Measurements from ENCODE around the gene TTYH1.

The TTYH1 gene

DNA sequence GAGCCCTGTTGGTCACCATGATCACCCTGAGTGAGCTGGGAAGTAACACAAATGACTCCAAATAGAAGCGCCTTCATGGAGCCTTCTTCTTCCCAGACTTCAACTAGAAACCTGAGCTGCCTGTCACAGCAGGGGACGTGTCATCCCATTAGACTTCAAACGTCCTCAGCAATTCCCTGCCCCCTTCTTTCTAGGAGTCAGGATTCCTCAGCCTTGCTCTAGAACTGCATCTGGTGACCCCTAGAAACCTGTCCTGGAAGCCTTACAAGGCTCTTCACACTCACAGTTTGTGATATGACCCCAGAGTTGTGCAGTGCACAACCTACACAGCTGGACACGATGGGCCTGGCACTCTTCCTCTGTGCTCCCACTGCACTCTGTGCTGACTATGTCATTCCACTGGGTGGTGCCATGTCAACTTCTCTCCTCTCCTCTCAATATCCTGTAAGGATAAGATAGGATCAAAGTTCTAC, 23.6 kb upstream of the TTYH1 start:
- Histone ChIP-seq H2AFZ (ENCODE audit: low read depth, low read length) (no peak overlapping the region), H3K4me1 (ENCODE audit: low read length) (peaks cover 23% of the 10 kb centered on the region), H3K9ac (ENCODE audit: low read length) (no peak overlapping the region), H4K20me1 (ENCODE audit: insufficient read depth, low read length) (no peaks in the 10 kb centered on the region), H3K79me2 (ENCODE audit: low read length) (no peaks in the 10 kb centered on the region), H3K27ac (ENCODE audit: low read length) (no peak overlapping the region), H3K9me3 (ENCODE audit: insufficient read depth, low read length) (no peaks in the 10 kb centered on the region), H3K4me3 (ENCODE audit: low read length) (no peak overlapping the region), H3K36me3 (replicated peaks; ENCODE audit: low read depth, low read length) (no peaks in the 10 kb centered on the region), H3K4me2 (ENCODE audit: low read length) (no peak overlapping the region), H3K27me3 (ENCODE audit: low read depth, low read length) (peaks cover 44% of the 10 kb centered on the region)
- TF ChIP-seq CTCF (IDR thresholded peaks at IDR 0.05; ENCODE audit: low read depth, low read length) (no peak), EZH2phosphoT487 (IDR thresholded peaks at IDR 0.05; ENCODE audit: low read depth) (no peak)

GRCh38 chr19:54392105-54392504, 23.2 kb upstream of the TTYH1 start:
- Histone ChIP-seq H4K20me1 (ENCODE audit: insufficient read depth, low read length) (no peaks in the 10 kb centered on the region), H3K4me3 (ENCODE audit: low read length) (no peak overlapping the region), H3K9me3 (ENCODE audit: insufficient read depth, low read length) (no peaks in the 10 kb centered on the region), H2AFZ (ENCODE audit: low read depth, low read length) (no peak overlapping the region), H3K4me2 (ENCODE audit: low read length) (no peak overlapping the region), H3K27me3 (ENCODE audit: low read depth, low read length) (peaks cover 42% of the 10 kb centered on the region), H3K9ac (ENCODE audit: low read length) (no peak overlapping the region), H3K4me1 (ENCODE audit: low read length) (peaks cover 23% of the 10 kb centered on the region), H3K79me2 (ENCODE audit: low read length) (no peaks in the 10 kb centered on the region), H3K36me3 (replicated peaks; ENCODE audit: low read depth, low read length) (no peaks in the 10 kb centered on the region), H3K27ac (ENCODE audit: low read length) (no peak overlapping the region)
- TF ChIP-seq CTCF (IDR thresholded peaks at IDR 0.05; ENCODE audit: low read depth, low read length) = no peak
- TF ChIP-seq EZH2phosphoT487 (IDR thresholded peaks at IDR 0.05; ENCODE audit: low read depth) = no peak

DNA sequence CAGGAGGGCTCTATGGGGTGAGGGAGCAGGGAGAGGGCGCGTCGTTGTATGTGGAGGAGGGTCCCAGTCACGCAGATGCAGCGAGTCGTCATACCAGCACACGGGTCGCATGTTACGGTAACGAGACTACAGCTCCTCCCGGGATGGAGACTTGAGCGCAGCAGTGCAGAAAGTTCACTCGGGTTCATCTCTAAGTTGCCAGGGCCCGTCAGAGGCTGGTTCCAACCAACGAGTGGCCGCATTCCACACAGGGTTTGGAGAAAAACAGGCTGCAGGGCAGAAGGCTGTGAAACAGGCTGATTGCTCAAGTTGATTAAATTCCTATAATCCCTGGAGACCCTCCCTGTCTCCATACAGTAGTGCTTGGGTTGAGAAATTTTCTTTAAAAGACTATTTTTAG, 21.9 kb upstream of the TTYH1 start:
- Histone ChIP-seq H2AFZ (ENCODE audit: low read depth, low read length) (no peak overlapping the region), H3K4me2 (ENCODE audit: low read length) (no peak overlapping the region), H3K79me2 (ENCODE audit: low read length) (no peaks in the 10 kb centered on the region), H4K20me1 (ENCODE audit: insufficient read depth, low read length) (no peaks in the 10 kb centered on the region), H3K4me1 (ENCODE audit: low read length) (peaks cover 13% of the 10 kb centered on the region), H3K9me3 (ENCODE audit: insufficient read depth, low read length) (no peaks in the 10 kb centered on the region), H3K9ac (ENCODE audit: low read length) (no peak overlapping the region), H3K27ac (ENCODE audit: low read length) (no peak overlapping the region), H3K4me3 (ENCODE audit: low read length) (no peak overlapping the region), H3K36me3 (replicated peaks; ENCODE audit: low read depth, low read length) (no peaks in the 10 kb centered on the region), H3K27me3 (ENCODE audit: low read depth, low read length) (peaks cover 29% of the 10 kb centered on the region)
- TF ChIP-seq EZH2phosphoT487 (IDR thresholded peaks at IDR 0.05; ENCODE audit: low read depth) (no peak), CTCF (IDR thresholded peaks at IDR 0.05; ENCODE audit: low read depth, low read length) (no peak)

GRCh38 chr19:54395685-54396084, 19.6 kb upstream of the TTYH1 start:
- Histone ChIP-seq H2AFZ (ENCODE audit: low read depth, low read length) (no peak overlapping the region), H4K20me1 (ENCODE audit: insufficient read depth, low read length) (no peaks in the 10 kb centered on the region), H3K27ac (ENCODE audit: low read length) (no peak overlapping the region), H3K4me2 (ENCODE audit: low read length) (no peak overlapping the region), H3K79me2 (ENCODE audit: low read length) (no peaks in the 10 kb centered on the region), H3K9ac (ENCODE audit: low read length) (no peak overlapping the region), H3K4me3 (ENCODE audit: low read length) (no peak overlapping the region), H3K27me3 (ENCODE audit: low read depth, low read length) (peaks cover 22% of the 10 kb centered on the region), H3K9me3 (ENCODE audit: insufficient read depth, low read length) (no peaks in the 10 kb centered on the region), H3K36me3 (replicated peaks; ENCODE audit: low read depth, low read length) (no peaks in the 10 kb centered on the region), H3K4me1 (ENCODE audit: low read length) (0 out of 2 replicates have a peak, but pooled peaks cover 3% of the 10 kb centered on the region)
- no peak for TF ChIP-seq CTCF (IDR thresholded peaks at IDR 0.05; ENCODE audit: low read depth, low read length)
- TF ChIP-seq EZH2phosphoT487 (IDR thresholded peaks at IDR 0.05; ENCODE audit: low read depth) = no peak
